DOHH2 (cell line): ENCODE measurements around the gene KRT80.

ENCODE experiments used
- H3F3A ChIP-seq: fragments of 200-600 bp; sonication (generic), shearing (Covaris generic); 2 replicates; pipeline ENCODE4 v1.6.0; 2016; ENCODE audit warnings: antibody characterized with exemption, mild to moderate bottlenecking; ENCODE audit not compliant: control insufficient read depth, insufficient read depth
- H3K27ac ChIP-seq: fragments of 200-600 bp; sonication (generic); 2 replicates; pipeline ENCODE4 v1.5.1; 2014; ENCODE audit warnings: low read depth, mild to moderate bottlenecking, low read length, moderate library complexity
- H3K27me3 ChIP-seq: fragments of 200-600 bp; sonication (generic); 2 replicates; pipeline ENCODE4 v1.6.1; 2014; ENCODE audit warnings: mild to moderate bottlenecking, low read length, mixed read lengths; ENCODE audit not compliant: control insufficient read depth
- H3K36me3 ChIP-seq: fragments of 200-600 bp; sonication (generic); 2 replicates; pipeline ENCODE4 v1.6.1; 2014; ENCODE audit warnings: mild to moderate bottlenecking, low read length, moderate library complexity, mixed read lengths; ENCODE audit not compliant: control insufficient read depth
- H3K4me1 ChIP-seq: fragments of 200-600 bp; sonication (generic); 2 replicates; pipeline ENCODE4 v1.6.1; 2014; ENCODE audit warnings: mild to moderate bottlenecking, low read length, mixed read lengths; ENCODE audit not compliant: control insufficient read depth
- H3K4me2 ChIP-seq: fragments of 200-600 bp; sonication (generic); 2 replicates; pipeline ENCODE4 v1.6.0; 2014; ENCODE audit warnings: mild to moderate bottlenecking, low read length, moderate library complexity
- H3K4me3 ChIP-seq: fragments of 200-600 bp; sonication (generic); 2 replicates; pipeline ENCODE4 v1.5.1; 2014; ENCODE audit warnings: mild to moderate bottlenecking, low read length, mixed read lengths
- H3K79me2 ChIP-seq: fragments of 200-600 bp; sonication (generic); 2 replicates; pipeline ENCODE4 v1.6.1; 2014; ENCODE audit warnings: mild to moderate bottlenecking, low read length, mixed read lengths; ENCODE audit not compliant: control insufficient read depth
- H3K9me2 ChIP-seq: fragments of 200-600 bp; sonication (generic); replicated peaks from 2 replicates; pipeline ENCODE4 v1.6.1; 2014; ENCODE audit warnings: mild to moderate bottlenecking, low read length, mixed read lengths; ENCODE audit not compliant: control insufficient read depth
- H3K9me3 ChIP-seq: fragments of 200-600 bp; sonication (generic); 2 replicates; pipeline ENCODE4 v1.6.1; 2014; ENCODE audit warnings: antibody characterized with exemption, low read length, mixed read lengths; ENCODE audit not compliant: control insufficient read depth, insufficient read depth
- H4K20me1 ChIP-seq: fragments of 200-600 bp; sonication (generic); 2 replicates; pipeline ENCODE4 v1.6.0; 2014; ENCODE audit warnings: low read depth, mild to moderate bottlenecking, antibody characterized with exemption, low read length, moderate library complexity; ENCODE audit not compliant: control insufficient read depth, insufficient read depth
- CTCF ChIP-seq: fragments of 200-600 bp; sonication (generic); IDR thresholded peaks from one replicate; pipeline ENCODE4 v1.5.1; 2014; ENCODE audit warnings: antibody characterized with exemption, mild to moderate bottlenecking, low read depth, low read length; ENCODE audit not compliant: poor library complexity, severe bottlenecking
- EZH2phosphoT487 ChIP-seq: fragments of 200-600 bp; sonication (generic); IDR thresholded peaks from 2 replicates; pipeline ENCODE4 v1.6.1; 2017; ENCODE audit warnings: borderline replicate concordance, mild to moderate bottlenecking, antibody characterized with exemption, low read length, moderate library complexity, mixed read lengths

Gene KRT80

GRCh38 chr12:52142431-52142830 lies 49.4 kb downstream of the KRT80 start:
- no peaks in the 10 kb centered on the region for H3K79me2 ChIP-seq
- H3K27ac ChIP-seq = no peak overlapping the region
- no peak overlapping the region for H3K4me3 ChIP-seq
- H3K9me3 ChIP-seq = no peaks in the 10 kb centered on the region
- H3F3A ChIP-seq = no peaks in the 10 kb centered on the region
- H3K36me3 ChIP-seq = no peaks in the 10 kb centered on the region
- H3K9me2 ChIP-seq = no peaks in the 10 kb centered on the region
- no peak overlapping the region for H3K4me2 ChIP-seq
- no peaks in the 10 kb centered on the region for H3K4me1 ChIP-seq
- TF ChIP-seq EZH2phosphoT487 (no peak), CTCF (no peak)
- H4K20me1 ChIP-seq = no peaks in the 10 kb centered on the region
- H3K27me3 ChIP-seq = no peaks in the 10 kb centered on the region; the same call in 1 of the 2 replicates

GRCh38 chr12:52141875-52142274 lies 49.9 kb downstream of the KRT80 start:
- TF ChIP-seq EZH2phosphoT487 (no peak), CTCF (no peak)
- H3K27ac ChIP-seq = no peak overlapping the region
- H3K4me2 ChIP-seq = no peak overlapping the region
- H3K9me3 ChIP-seq = no peaks in the 10 kb centered on the region
- H3K36me3 ChIP-seq = no peaks in the 10 kb centered on the region
- no peaks in the 10 kb centered on the region for H3K9me2 ChIP-seq
- no peaks in the 10 kb centered on the region; the same call in 1 of the 2 replicates for H3K27me3 ChIP-seq
- H3K4me1 ChIP-seq = no peaks in the 10 kb centered on the region
- no peaks in the 10 kb centered on the region for H3F3A ChIP-seq
- no peaks in the 10 kb centered on the region for H3K79me2 ChIP-seq
- H4K20me1 ChIP-seq = no peaks in the 10 kb centered on the region
- no peak overlapping the region for H3K4me3 ChIP-seq

GRCh38 chr12:52141306-52141705 lies 50.5 kb downstream of the KRT80 start:
- no peak overlapping the region for H3K27ac ChIP-seq

More at GRCh38 chr12:52141306-52141705, 50.5 kb downstream of the KRT80 start:
- Histone ChIP-seq H3K27me3 (peaks cover 2% of the 10 kb centered on the region; the same call in 1 of the 2 replicates), H4K20me1 (no peaks in the 10 kb centered on the region), H3K36me3 (no peaks in the 10 kb centered on the region), H3K4me1 (no peaks in the 10 kb centered on the region), H3K4me3 (no peak overlapping the region), H3K9me3 (no peaks in the 10 kb centered on the region), H3K79me2 (no peaks in the 10 kb centered on the region), H3K9me2 (no peaks in the 10 kb centered on the region), H3F3A (no peaks in the 10 kb centered on the region), H3K4me2 (no peak overlapping the region)
- no peak for TF ChIP-seq EZH2phosphoT487
- TF ChIP-seq CTCF = no peak
